ENCODE measurements around the gene WNT11. TPM values are rescaled to one million over a fixed set of nuclear protein-coding genes. Genes with fewer than 3 reads are reported as not detected.

WNT11 gene
- total RNA-seq, 1 donor from 2014 or later: 4.1 TPM

DNA sequence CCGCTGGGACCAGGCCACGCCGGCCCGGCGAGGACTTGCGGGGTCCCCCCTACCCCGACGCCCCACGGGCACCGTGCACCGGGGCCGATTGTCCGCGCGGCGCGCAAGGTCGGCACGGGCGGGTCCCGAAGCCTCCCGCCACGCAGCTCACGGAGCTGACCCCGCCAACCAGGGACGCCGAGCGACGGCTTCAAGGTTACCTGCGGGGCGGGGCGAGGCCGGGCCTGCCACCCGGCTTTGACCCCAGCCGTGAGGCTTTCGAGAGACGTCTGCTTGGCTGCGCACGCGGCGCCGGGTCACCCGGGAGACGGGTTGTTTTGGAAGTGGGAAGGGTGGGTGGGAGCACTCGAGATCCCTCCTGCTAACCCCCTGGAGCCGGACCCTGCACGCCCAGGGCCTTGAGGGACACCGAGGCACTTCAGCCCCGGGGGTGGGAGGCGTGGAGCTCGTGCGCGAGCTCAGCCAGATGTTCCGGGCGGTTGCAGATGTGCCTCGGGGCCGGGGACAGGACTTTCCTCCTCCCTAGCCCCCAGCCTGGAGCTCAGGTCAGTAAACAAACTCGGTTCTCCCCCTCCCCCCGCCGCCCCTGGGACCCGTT lies 3.2 kb upstream of the WNT11 start:
- H3K4me3 Mint-ChIP-seq (ENCODE audit: unreplicated experiment): peak overlapping the region; percentile 76
- TF ChIP-seq, protein P1, sequence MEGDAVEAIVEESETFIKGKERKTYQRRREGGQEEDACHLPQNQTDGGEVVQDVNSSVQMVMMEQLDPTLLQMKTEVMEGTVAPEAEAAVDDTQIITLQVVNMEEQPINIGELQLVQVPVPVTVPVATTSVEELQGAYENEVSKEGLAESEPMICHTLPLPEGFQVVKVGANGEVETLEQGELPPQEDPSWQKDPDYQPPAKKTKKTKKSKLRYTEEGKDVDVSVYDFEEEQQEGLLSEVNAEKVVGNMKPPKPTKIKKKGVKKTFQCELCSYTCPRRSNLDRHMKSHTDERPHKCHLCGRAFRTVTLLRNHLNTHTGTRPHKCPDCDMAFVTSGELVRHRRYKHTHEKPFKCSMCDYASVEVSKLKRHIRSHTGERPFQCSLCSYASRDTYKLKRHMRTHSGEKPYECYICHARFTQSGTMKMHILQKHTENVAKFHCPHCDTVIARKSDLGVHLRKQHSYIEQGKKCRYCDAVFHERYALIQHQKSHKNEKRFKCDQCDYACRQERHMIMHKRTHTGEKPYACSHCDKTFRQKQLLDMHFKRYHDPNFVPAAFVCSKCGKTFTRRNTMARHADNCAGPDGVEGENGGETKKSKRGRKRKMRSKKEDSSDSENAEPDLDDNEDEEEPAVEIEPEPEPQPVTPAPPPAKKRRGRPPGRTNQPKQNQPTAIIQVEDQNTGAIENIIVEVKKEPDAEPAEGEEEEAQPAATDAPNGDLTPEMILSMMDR (IDR thresholded peaks at IDR 0.05): no peak
- H3K9me3 Mint-ChIP-seq (ENCODE audit: unreplicated experiment): no peaks in the 10 kb centered on the region
- H3K4me1 Mint-ChIP-seq (ENCODE audit: unreplicated experiment): peaks cover 22% of the 10 kb centered on the region
- no peaks in the 10 kb centered on the region for H3K36me3 Mint-ChIP-seq (ENCODE audit: unreplicated experiment)
- H3K27ac Mint-ChIP-seq (ENCODE audit: unreplicated experiment): no peak overlapping the region
- H3K27me3 Mint-ChIP-seq (ENCODE audit: unreplicated experiment): peaks cover 32% of the 10 kb centered on the region
- no peak for DNase-seq (ENCODE audit: extremely low spot score, unreplicated experiment)

DNA sequence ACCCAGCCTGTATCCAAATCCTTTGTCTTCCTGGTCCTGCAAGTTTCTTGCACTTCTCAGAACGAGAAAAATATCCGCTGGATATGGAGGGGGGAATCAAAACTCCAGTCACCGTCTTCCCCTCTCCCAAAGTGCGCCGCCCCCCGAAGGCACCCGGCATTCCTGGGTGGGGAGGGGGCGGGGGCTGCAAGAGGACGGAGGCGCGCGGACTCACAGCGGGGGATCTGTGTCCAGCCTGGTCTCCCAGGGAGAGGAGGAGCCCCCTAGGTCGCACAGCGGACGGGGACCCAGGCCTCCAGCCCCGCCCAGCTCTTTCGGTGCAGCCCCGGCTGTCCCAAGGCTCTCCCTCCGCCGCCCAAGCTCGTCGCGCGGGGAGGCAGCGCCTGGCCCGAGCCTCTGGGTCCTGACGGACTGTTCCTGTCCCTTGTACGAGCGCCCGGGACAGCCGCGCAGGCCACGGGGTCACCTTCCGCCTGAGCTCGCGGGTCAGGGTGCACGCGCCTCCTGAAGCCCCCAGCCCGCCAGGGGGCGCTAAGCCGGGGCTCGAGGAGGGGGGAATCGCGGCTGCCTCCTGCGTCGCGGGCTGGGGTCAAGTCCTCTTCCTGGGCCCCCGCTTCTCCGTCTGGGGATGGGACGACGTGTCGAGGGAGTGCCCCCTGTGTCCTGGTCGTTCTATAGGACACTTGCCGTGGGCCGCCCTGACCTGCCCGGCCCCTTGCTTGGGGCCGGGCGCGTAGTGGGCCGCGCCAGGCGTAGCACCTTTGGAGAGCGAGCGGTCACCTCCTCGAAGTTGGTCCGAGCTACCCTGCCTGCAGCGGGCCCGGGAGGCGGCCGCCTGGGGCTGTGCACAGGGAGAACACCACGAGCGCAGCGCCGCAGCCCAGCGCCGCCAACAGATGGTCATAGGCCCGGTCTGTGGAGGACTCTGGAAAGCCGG lies 2.4 kb upstream of the WNT11 start:
- no peaks in the 10 kb centered on the region for H3K9me3 Mint-ChIP-seq (ENCODE audit: unreplicated experiment)
- H3K27me3 Mint-ChIP-seq (ENCODE audit: unreplicated experiment): peaks cover 30% of the 10 kb centered on the region
- H3K4me1 Mint-ChIP-seq (ENCODE audit: unreplicated experiment): peaks cover 22% of the 10 kb centered on the region
- TF ChIP-seq, protein P1 (IDR thresholded peaks at IDR 0.05): peak; percentile 93
- H3K27ac Mint-ChIP-seq (ENCODE audit: unreplicated experiment): no peak overlapping the region
- no peaks in the 10 kb centered on the region for H3K36me3 Mint-ChIP-seq (ENCODE audit: unreplicated experiment)
- DNase-seq (ENCODE audit: extremely low spot score, unreplicated experiment): peak; percentile 89
- peak overlapping the region; percentile 76 for H3K4me3 Mint-ChIP-seq (ENCODE audit: unreplicated experiment)

- peak; percentile 94 for DNase-seq (ENCODE audit: extremely low spot score, unreplicated experiment)
- Mint-ChIP-seq H3K4me3 (ENCODE audit: unreplicated experiment) (peak overlapping the region; percentile 76), H3K27ac (ENCODE audit: unreplicated experiment) (no peak overlapping the region), H3K27me3 (ENCODE audit: unreplicated experiment) (peaks cover 26% of the 10 kb centered on the region), H3K9me3 (ENCODE audit: unreplicated experiment) (no peaks in the 10 kb centered on the region), H3K4me1 (ENCODE audit: unreplicated experiment) (peaks cover 22% of the 10 kb centered on the region), H3K36me3 (ENCODE audit: unreplicated experiment) (no peaks in the 10 kb centered on the region)
- TF ChIP-seq, protein P1 (IDR thresholded peaks at IDR 0.05): peak; percentile 99
Observed at GRCh38 chr11:76207642-76208401, 1.5 kb upstream of the WNT11 start.

- H3K36me3 Mint-ChIP-seq (ENCODE audit: unreplicated experiment): no peaks in the 10 kb centered on the region
- H3K27ac Mint-ChIP-seq (ENCODE audit: unreplicated experiment): no peak overlapping the region
- TF ChIP-seq, protein P1 (IDR thresholded peaks at IDR 0.05): no peak
- DNase-seq (ENCODE audit: extremely low spot score, unreplicated experiment): no peak
- peaks cover 22% of the 10 kb centered on the region for H3K4me1 Mint-ChIP-seq (ENCODE audit: unreplicated experiment)
- H3K9me3 Mint-ChIP-seq (ENCODE audit: unreplicated experiment): no peaks in the 10 kb centered on the region
- peaks cover 9% of the 10 kb centered on the region for H3K27me3 Mint-ChIP-seq (ENCODE audit: unreplicated experiment)
- peak overlapping the region; percentile 69 for H3K4me3 Mint-ChIP-seq (ENCODE audit: unreplicated experiment)
Observed at GRCh38 chr11:76206077-76206326, 300 bp downstream of the WNT11 start.
